RCC 7860 (cell line): ENCODE measurements around the gene ADH5.
"Not testable (repeated sequence)": the region's sequence is repeated elsewhere in the genome, so short reads cannot be mapped to it uniquely, and the experiment has no call there.

Experiments
- DNase-seq: peaks from one replicate; pipeline ENCODE4 v3.0.0-alpha.2; 2015; ENCODE audit warnings: low spot score
- FAIRE-seq: peaks from 2 replicates; lab custom pipeline; 2012; peaks lifted over from hg19 to GRCh38; lab: Jason Lieb, UNC

ADH5 gene

GRCh38 chr4:99038213-99038612, 50.4 kb downstream of the ADH5 start:
- FAIRE-seq (no peak), DNase-seq (no peak)

GRCh38 chr4:99033956-99034355, 54.6 kb downstream of the ADH5 start:
- no peak for DNase-seq
- FAIRE-seq, result no peak

- peak; percentile 30 for DNase-seq
- peak; percentile 85 for FAIRE-seq
These were observed 58.7 kb downstream of the ADH5 start for GRCh38 chr4:99029852-99030251.

- DNase-seq (peak; percentile 11), FAIRE-seq (peak; percentile 2)
These were observed 59.4 kb downstream of the ADH5 start for GRCh38 chr4:99029018-99029735.

DNA sequence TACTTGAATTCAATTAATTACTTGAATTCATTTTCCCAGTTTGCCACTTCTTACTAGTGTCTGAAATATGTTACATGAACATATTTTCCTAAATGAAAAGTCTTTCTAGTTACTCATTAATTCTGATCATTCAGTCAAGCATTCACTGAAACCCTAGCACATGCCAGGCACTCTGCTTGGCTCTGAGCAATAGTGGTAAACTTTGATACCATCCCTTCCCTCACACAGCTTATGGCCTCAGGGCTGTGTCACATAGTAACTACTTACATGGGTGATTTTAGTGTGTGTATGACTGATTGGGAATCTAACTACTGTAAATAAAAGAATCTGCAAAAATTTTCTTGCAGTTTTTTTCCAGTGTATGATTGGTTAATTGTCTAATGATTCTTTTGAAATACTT, 60.4 kb downstream of the ADH5 start:
- peak; percentile 88 for FAIRE-seq
- DNase-seq, result peak; percentile 59

DNA sequence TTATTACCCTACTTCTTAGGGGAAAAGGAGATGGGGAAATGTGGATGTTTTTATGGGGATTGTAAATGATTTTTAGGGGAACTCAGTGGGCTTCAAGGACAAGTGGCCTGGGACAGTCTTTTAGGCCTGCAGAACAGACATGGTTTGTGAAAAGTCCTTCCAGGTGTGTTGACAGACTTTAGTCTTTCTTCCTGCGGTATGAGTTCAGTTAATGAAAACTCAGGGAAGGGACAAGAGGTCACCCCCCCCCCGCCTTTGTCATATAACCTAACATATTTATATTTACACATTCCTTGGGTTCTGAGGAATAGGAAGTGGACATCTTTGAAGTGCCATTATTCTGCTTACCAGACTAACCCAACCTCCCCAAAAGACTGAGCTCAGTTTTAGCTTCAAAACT, 61.3 kb downstream of the ADH5 start:
- DNase-seq (no peak), FAIRE-seq (no peak)

- FAIRE-seq (no peak), DNase-seq (no peak)
These were observed 63.1 kb downstream of the ADH5 start for GRCh38 chr4:99025506-99025905.

- DNase-seq, result no peak
- no peak for FAIRE-seq
These were observed 63.9 kb downstream of the ADH5 start for GRCh38 chr4:99024481-99025275.

DNA sequence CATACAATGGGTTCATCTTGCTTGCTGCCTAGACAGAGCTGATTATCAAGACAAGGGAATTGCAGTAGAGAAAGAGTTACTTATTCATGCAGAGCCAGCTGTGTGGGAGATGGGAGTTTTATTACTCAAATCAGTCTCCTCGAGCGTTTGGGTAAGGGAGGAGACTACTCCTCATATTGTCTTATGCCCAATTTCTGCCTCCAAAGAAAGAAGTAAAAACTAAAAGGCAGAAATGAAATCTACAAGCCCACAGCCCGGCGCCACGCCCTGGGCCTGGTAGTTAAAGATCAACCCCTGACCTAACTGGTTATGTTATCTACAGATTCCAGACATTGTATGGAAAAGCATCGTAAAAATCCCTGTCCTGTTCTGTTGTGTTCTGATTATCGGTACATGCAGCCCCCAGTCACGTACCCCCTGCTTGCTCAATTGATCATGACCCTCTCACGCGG, 64.8 kb downstream of the ADH5 start:
- DNase-seq, result not testable (repeated sequence)

GRCh38 chr4:99022566-99022965, 66.0 kb downstream of the ADH5 start:
- no peak for DNase-seq
- no peak for FAIRE-seq

More for the DNA sequence above, 64.8 kb downstream of the ADH5 start:
- FAIRE-seq, result not testable (repeated sequence)

GRCh38 chr4:99021386-99021785, 67.2 kb downstream of the ADH5 start:
- DNase-seq, result no peak
- no peak for FAIRE-seq
